ENCODE data around the gene CUBN.

Gene CUBN

DNA sequence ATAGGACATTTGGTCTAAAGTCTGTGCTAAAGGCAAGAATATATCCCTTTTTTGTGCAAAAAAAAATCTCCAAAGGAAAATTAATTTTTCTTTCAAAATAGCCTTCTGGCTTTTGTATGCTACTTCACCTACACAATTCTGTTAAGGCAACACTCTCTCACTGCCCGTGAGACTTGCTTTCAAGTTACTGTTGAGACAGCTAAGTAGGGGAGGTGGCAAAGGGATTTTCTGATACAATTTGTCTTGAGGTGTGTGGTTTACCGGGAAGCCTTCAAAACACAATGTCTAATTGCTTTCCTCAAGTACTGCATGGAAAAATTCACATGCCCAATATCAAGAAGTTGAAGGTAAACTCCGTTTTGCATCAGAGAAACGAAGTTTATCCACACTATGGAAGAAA is 261.6 kb downstream of the CUBN start:
- DNase-seq (ENCODE audit: low spot score) = no peak
- no peak overlapping the region for H3K4me3 ChIP-seq
- no peak overlapping the region for H3K27ac ChIP-seq
- TF ChIP-seq, protein P1, sequence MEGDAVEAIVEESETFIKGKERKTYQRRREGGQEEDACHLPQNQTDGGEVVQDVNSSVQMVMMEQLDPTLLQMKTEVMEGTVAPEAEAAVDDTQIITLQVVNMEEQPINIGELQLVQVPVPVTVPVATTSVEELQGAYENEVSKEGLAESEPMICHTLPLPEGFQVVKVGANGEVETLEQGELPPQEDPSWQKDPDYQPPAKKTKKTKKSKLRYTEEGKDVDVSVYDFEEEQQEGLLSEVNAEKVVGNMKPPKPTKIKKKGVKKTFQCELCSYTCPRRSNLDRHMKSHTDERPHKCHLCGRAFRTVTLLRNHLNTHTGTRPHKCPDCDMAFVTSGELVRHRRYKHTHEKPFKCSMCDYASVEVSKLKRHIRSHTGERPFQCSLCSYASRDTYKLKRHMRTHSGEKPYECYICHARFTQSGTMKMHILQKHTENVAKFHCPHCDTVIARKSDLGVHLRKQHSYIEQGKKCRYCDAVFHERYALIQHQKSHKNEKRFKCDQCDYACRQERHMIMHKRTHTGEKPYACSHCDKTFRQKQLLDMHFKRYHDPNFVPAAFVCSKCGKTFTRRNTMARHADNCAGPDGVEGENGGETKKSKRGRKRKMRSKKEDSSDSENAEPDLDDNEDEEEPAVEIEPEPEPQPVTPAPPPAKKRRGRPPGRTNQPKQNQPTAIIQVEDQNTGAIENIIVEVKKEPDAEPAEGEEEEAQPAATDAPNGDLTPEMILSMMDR (IDR thresholded peaks at IDR 0.05) = no peak

DNA sequence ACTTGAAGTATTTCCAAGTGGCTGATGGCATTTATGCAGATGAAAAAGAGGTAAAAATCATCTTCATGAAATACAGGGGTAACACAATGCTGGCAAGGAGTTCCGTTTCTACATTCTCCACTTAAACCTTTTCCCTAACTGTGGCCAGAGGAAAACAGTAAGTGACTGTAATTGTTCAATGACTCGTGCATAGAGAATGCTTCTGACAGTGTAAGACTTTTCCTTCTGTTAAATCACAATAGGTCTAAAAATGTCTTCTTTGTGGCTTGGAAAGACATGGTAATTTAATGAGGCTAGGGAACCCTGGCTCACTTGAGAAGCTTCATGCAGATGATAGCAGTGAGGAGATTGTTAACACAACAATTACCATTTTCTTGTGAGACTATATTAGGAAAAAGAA is 262.1 kb downstream of the CUBN start:
- TF ChIP-seq, protein P1 (IDR thresholded peaks at IDR 0.05) = no peak
- no peak overlapping the region for H3K27ac ChIP-seq
- H3K4me3 ChIP-seq = no peak overlapping the region
- no peak for DNase-seq (ENCODE audit: low spot score)

- H3K27ac ChIP-seq = no peak overlapping the region
- DNase-seq (ENCODE audit: low spot score) = no peak
- TF ChIP-seq, protein P1 (IDR thresholded peaks at IDR 0.05) = no peak
- no peak overlapping the region for H3K4me3 ChIP-seq
Observed at GRCh38 chr10:16866541-16867275, 262.9 kb downstream of the CUBN start.

GRCh38 chr10:16865766-16866165 is 263.8 kb downstream of the CUBN start:
- TF ChIP-seq, protein P1 (IDR thresholded peaks at IDR 0.05) = no peak
- no peak overlapping the region for H3K27ac ChIP-seq

DNA sequence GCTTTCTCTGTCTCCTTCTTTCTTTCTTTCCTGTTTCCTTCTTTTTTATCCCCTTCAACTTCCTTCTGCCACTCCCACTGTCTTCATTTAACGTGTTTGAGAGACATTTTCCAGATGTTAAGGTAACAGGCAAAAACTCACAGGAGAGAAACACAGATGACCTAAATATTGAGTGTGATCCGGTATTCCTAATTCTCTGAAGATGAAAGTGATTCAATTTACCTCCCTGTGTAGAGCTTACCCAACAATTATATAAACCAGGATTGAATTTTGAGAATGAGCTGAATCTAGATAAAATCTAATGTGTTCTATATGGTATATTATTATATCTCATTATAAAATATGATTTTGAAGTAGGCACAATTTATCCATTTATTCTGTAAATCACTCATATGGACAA is 265.8 kb downstream of the CUBN start:
- Histone ChIP-seq H3K4me3 (no peak overlapping the region), H3K27ac (no peak overlapping the region)
- no peak for DNase-seq (ENCODE audit: low spot score)
- TF ChIP-seq, protein P1 (IDR thresholded peaks at IDR 0.05) = no peak

More at GRCh38 chr10:16865766-16866165, 263.8 kb downstream of the CUBN start:
- no peak overlapping the region for H3K4me3 ChIP-seq
- DNase-seq (ENCODE audit: low spot score) = no peak

DNA sequence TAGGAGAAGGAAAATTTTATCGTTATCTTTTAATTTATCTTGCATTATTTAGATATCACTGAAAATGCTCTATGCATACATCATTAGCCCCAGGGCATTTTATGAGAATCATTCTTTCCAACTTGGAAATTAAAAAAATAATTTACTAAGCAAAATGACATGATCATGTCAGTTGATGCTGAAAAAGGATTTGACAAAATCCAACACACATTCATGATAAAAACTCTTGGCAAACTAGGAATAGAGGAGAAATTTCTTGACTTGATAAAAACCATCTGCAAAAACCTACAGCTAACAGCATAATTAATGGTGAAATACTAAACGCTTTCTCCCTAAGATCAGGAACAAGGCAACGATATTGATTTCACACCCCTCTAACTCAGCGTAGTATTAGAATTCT is 272.2 kb downstream of the CUBN start:
- TF ChIP-seq, protein P1 (IDR thresholded peaks at IDR 0.05) = no peak
- no peak for DNase-seq (ENCODE audit: low spot score)
- Histone ChIP-seq H3K27ac (no peak overlapping the region), H3K4me3 (no peak overlapping the region)

DNA sequence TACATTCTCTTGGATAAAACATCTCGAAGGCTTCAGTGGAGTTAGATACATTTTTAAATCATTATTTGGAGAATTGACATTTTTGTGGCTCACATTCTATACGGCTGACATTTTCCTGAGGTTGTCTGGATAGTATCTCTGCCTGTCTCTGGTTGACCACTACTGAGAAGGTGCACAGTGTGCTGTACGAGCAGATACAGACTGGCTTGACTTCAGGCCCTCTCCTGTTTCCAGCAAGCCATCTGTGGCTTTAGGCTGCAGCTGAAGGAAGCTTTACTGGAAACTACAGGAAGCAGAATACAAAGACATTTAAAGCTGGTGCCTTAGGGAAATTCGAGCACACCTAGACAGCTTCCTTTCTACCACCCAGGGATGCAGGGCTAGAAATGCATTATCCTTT is 273.0 kb downstream of the CUBN start:
- no peak for DNase-seq (ENCODE audit: low spot score)

More for the DNA sequence above, 273.0 kb downstream of the CUBN start:
- no peak overlapping the region for H3K27ac ChIP-seq
- no peak overlapping the region for H3K4me3 ChIP-seq
- TF ChIP-seq, protein P1 (IDR thresholded peaks at IDR 0.05) = no peak

Measured in coronary artery (tissue), 2 donors.